HL-60/S4 (cell line): ENCODE data around the gene SEC14L6.
"Not testable (repeated sequence)": the region's sequence is repeated elsewhere in the genome, so short reads cannot be mapped to it uniquely, and the experiment has no call there.

ENCODE experiments used
- in situ Hi-C: fragments of 300-500 bp; cut with MboI; formaldehyde crosslinking; loops from 2 replicates; pipeline ENCODE4 v1.14.3; 2022; ENCODE audit warnings: low sequenced_read_pairs

Gene SEC14L6

DNA sequence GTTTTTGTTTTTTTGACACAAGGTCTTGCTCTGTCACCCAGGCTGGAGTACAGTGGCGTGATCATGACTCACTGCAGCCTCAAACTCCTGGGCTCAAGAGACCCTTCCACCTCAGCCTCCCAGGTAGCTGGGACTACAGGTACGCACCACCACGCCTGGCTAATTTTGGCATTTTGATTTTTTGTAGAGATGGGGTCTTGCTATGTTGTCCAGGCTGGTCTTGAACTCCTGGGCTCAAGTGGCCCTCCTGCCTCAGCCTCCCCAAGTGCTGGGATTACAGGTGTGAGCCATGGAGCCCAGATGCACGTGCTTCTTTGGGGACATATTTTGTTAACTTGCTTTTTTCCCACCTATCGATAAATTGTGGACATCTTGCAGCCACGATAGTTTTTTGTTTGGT, 20.7 kb upstream of the SEC14L6 start:
- in situ Hi-C loops, result not testable (repeated sequence)

DNA sequence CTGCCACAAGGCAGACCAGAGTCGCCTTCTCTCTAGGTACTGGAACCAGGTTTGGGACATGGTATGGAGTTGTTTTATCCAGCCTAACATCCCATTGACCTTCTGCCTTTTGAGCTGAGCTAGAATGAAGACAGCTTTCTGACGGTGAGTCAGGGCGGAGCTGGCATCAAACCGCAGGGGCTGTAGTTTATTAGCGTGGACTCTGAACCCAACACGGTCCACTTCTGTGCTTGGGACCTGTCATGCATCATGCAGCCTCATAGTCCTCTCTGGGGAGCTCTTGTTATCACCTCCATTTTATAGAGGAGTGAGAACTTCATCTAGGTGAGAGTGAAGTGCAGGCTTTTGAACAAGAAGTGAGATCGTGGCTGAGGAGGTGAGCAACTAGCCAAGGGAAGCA, 19.6 kb upstream of the SEC14L6 start:
- in situ Hi-C loops, result no loop called here

DNA sequence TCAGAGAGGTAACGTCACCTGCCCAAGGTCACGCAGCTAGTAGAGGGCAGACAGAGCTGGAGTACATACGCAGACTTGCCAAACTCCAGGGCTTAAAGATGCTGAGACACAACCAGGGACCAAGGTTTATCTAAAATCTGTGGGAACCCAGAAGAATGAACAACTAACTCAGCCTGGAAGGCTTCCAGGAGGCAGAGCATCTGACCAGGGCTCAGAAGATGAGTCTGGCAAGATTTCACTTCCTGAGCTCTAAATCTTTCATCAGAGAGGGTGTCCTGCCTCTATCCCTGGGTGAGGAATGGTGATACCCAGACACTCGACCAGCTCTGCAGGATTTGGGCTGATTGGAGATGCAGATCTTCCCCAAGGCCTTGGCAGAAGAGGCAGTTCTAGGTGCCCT, 18.8 kb upstream of the SEC14L6 start:
- in situ Hi-C loops, result no loop called here

DNA sequence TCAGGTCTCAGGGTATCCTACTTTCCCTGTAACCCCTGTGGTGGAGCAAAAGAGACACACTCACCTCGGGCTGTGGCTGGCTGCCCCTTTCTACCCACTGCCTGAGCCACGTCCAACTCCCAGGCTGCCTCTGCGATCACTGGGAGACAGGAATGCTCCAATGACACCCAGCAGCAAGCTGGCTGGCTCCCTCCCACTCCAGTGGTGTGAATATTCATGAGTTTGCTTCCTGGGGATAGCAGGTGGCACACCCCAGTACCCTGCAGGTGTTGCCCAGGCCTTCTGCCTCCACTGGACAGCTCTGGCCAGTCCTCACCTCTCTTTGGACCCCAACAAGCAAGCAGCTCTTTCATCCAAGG, 18.2 kb upstream of the SEC14L6 start:
- in situ Hi-C loops, result no loop called here

DNA sequence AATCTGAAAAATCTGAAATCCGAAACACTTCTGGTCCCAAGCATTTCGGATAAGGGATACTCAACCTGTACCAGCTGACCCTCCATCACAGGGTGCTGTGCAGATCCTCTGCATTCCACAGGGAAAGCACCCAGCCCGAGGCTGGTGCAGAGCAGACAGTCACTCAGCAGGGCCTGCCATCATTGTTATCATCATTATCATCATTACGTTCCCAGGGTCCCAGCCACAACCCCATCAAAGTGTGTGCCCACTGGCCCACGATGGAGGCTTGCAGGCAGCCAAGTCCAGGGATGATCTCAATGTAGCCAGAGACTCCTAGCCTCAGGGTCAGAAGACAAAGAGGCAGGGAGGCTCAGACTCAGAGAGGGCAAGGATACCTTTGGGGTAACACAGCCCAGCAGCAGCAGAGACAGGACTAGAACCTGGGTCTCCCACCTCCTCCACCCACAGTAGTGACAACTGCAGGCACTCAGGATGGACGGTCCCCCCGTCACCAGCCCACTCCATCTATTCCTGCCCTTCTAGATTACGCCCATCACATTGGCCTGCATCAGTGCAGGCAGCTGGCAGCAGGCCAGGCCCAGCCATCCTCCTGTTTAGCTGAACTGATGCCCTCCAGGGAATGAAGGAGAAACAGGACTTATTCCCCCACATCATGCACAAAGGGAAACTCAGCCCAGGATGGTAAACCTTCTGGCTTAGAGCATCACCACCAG, 17.7 kb upstream of the SEC14L6 start:
- in situ Hi-C loops, result no loop called here

DNA sequence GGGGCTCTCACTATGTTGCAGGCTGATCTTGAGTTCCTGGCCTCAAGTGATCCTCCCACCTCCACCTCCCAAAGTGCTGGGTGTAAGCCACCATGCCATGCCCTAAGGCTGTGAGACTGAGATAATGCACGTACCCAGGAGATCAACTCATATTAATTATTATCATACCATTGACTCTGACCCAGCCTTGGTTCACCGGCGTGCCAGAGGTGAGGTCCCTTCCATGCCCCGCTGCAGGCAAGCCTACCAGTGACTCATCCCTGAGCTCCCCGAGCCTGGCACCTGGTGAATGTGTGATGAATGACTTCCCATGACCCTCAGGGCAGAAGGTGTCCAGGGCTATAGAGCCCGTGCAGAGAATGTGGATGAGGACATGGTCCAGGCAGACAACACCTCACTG, 15.8 kb upstream of the SEC14L6 start:
- in situ Hi-C loops, result no loop called here

DNA sequence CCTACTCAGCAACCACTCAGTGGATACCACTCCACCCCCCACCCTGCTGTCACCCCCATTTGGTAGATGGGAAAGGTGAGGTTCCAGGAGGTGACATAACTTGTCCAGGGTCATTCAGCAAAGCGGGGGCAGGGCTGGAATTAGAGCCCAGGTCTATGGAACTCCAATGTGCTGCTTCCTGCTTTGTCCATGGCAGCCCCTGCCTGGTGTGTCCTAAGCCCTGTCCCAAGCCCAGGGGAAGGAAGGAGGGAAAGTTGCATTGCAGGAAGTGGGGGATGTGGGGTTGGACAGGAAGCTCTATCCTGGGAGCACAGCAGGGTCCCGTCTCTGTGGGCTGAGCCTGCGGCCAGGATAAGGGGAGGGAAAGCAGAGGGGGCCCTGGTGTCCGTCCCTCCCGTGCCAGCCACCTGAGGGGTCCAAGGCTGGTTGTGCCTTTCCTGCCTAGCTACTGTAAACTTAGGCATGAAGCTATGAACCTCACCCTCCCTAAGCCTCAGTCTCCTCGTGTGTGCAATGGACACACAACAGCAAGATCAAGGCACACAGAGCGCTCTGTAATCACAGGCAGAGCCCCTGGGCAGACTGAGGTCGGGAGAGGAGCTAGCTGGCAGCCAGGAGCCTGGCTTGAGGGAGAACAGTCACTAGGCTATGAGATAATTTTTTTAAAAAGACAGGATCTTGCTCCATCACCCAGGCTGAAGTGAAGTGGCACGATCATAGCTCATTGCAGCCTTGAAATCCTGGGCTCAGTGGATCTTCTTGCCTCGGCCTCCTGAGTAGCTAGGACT, 15.1 kb upstream of the SEC14L6 start:
- in situ Hi-C loops, result no loop called here

DNA sequence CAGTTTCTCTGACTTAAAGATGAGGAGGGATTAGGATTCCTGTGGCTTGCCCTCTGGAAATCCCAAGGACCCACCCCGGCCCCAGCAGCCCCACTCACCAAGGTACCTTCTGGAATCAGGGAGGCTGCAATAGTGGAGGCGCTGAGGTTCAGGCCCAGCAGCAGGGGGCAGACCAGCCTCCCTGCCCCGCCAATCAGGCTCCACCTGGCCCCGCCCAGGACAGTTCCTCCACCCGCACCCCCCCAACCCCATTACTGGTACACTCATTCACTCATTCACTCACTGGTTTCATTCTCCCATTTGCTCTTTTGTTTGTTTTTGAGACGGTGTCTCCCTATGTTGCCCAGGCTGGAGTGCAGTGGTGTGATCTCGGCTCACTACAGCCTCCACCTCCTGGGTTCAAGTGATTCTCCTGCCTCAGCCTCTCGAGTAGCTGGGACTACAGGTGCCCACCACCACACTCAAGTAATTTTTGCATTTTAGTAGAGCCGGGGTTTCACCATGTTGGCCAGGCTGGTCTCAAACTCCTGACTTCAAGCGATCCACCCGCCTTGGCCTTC, 14.2 kb upstream of the SEC14L6 start:
- in situ Hi-C loops, result not testable (repeated sequence)

DNA sequence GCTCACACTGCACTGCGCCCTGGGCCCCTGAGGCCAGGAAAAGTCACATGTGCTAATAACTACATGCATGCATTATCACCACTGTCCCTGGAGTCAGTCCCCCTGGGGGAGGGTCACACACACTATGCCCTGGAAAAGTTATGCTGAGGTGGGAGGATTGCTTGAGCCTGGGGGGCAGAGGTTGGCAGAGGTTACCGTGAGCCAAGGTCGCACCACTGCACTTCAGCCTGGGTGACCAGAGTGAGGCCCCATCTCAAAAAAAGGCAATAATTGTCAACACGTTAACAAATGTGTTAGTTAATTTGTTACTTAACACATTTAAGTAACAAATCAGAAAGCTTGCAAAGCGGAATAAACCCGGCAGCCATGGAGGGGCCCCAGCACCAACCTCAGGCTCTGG, 13.3 kb upstream of the SEC14L6 start:
- in situ Hi-C loops, result no loop called here

DNA sequence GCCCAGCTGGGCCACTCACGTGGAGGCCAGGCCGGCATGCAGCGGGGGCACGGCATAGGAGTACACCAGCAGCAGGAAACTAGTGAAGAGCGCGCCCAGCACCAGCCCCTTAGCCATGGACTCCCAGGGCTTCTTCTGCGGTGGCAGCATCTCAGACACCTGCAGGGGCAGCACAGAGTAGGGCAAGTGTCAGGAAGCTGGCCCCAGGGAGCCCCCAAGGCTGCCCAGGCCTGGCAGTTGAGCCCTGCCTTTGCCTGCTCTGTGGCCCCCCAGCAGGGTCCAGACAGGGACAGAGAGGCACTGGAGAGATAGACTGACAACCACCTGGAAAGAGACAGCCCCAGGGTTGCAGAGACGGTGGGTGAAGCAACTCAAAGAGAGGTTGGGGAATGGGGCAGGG, 10.7 kb upstream of the SEC14L6 start:
- in situ Hi-C loops, result no loop called here

DNA sequence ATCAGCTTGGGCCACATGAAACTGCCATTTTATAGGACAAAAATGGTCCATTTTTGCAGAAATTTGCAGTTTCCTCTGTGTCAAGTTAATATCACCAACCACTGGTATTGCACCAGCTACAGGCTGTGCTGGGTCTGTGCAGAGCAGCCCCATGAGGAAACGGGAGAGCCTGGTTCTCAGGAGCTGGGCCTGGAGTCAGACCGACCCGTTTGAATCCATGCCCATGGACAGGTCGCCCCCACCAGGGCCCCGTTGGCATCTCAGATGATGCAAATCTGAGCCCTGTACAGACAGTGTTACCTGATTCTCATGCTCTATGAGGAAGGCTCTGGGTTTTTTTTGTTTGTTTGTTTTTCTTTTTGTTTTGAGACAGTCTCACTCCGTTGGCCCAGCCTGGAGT, 9.8 kb upstream of the SEC14L6 start:
- in situ Hi-C loops, result no loop called here

DNA sequence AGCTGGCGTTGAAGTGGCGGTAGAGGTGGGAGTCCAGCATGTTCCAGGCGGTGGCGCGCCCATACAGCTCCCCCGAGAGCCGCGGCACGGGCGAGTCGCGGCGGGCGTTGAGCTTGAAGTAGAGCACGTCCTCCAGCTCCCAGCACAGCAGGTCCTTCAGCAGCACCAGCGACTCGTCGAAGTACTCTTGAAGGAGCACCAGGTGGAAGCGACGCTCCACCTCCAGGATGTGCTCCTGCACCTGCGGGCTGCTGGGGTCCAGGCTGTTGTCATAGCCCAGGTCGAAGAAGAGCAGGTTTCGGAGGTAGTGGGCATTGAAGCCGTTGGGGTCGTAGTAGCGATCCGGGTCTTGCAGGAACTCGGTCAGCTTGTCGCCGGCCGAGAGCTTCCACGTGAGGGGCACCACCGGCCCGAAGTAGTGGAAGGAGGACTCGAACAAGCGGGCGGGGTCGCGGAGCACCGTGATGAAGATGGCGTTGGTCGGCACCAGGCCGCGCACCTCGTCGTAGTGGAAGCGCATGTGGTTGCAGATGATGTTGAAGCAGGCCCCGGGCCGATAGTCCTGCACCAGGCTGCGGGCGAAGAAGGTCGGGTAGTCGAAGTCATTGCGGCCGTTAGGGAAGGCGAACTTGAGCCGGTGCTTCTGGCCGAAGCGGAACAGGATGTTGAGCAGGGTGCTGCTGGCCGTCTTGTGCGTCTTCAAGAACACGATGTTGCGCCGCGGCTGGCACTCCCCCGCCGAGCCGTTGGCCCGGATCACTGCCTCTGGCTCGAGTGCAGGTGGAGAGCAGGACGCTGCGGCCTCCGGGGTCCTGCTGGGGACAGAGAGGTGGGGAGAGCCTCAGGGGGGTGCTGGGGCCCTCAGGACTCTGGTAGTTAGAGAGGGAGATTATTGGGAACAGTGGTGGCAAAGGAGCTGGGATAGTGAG, 9.0 kb upstream of the SEC14L6 start:
- in situ Hi-C loops, result no loop called here

DNA sequence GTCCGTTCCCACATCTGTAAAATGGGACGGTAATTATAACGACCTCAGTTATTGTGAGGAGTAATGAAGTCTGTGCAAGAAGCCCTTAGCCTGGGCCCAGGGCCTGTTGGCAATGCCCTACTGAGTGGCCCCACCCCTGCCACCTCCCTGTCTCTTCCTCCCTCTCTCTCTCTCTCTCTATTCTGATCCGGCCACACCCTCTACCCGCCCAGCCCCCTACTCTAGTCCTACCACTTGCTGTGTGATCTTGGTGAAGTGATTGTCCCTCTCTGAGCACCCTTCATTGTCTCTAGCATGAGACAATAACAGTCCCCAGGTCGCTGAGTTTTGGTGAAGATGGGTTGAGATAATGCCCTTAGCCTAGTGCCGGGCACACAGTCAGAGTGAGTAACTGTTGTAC, 7.4 kb upstream of the SEC14L6 start:
- in situ Hi-C loops, result no loop called here

DNA sequence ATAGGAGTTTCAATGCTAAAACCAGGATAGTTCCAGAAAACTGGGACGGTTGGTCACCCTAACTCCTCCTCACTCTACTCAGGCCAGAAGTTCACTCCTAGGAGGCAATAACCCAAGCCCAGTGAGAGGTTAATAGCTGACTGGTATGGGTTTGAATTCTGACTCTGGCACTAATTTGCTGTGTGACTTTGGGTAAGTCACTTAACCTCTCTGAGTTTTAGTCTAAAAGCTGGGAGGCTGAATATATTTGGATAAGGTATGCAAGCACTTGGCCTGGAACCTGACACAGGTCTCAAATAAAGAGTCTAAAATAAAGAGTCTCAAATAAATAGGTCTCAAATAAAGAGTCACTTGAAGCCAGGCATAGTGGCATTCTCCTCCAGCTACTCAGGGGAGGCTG, 6.2 kb upstream of the SEC14L6 start:
- in situ Hi-C loops, result no loop called here

DNA sequence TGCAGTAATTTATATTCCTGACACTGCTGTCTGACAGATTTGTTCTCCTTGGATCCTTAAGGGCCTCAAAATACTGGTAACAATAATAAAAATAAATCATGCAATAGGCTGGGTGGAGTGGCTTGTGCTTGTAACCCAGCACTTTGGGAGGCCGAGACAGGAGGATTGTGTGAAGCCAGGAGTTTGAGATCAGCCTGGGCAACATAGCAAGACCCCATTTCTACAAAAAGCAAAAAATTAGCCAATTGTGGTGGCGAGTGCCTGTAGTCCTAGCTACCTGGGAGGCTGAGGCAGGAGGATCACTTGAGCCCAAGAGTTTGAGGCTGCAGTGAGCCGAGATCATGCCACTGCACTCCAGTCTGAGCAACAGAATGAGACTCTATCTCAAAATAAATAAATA, 5.3 kb upstream of the SEC14L6 start:
- in situ Hi-C loops, result not testable (repeated sequence)

DNA sequence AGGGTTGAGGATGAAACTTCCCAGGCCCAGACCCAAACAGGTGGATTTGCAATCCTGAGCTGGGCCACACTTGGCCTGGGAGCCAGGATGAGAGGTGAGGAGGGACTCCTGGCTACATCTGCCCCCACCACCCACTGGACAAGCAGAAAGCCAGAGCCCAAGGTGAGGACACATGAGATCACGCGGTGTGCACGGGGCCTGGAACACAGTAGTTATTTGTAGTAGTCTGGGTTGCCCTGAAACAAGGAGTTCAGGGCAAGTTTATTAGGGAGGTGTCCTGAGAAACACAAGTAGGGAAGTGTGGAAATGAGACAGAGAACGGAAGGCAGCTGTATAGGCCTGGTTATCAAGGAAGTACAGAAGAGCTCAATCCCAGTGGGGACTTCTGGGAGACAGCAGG, 647 bp upstream of the SEC14L6 start:
- in situ Hi-C loops, result no loop called here

DNA sequence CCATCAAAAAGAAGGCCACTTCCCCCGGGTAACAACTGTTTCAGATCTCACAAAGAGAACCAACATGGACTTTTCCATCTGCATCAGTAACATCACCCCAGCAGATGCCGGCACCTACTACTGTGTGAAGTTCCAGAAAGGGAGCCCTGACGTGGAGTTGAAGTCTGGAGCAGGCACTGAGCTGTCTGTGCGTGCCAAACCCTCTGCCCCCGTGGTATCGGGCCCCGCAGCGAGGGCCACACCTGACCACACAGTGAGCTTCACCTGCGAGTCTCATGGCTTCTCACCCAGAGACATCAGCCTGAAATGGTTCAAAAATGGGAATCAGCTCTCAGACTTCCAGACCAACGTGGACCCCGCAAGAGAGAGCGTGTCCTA, 3.7 kb downstream of the SEC14L6 start:
- in situ Hi-C loops, result no loop called here

DNA sequence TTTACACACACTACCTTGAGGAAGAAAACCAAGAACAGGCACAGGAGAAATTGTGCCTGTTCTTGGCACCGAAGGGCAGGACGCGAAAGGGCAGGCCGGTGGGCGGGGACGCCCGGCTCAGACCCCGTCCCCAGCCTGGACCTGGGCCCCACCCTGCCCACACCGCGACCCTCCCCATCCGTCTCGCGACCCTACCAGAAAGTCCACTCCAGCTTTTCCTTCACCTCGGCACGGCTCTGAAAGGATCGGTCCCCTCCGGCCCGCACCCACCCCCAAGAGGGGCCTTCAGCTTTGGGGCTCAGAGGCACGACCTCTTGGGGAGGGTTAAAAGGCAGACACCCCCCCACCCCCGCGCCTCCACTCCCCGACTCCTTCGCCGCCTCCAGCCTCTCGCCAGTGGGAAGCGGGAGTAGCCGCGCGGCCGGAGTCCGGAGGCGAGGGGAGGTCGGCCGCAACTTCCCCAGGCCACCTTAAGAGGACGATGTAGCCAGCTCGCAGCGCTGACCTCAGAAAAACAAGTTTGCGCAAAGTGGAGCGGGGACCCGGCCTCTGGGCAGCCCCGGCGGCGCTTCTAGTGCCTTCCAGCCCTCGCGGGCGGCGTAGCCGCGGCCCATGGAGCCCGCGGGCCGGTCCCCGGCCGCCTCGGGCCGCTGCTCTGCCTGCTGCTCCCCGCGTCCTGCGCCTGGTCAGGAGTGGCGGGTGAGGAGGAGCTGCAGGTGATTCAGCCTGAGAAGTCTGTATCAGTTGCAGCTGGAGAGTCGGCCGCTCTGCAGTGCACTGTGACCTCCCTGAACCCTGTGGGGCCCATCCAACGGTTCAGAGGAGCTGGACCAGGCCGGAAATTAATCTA, 4.4 kb downstream of the SEC14L6 start:
- in situ Hi-C loops, result no loop called here

DNA sequence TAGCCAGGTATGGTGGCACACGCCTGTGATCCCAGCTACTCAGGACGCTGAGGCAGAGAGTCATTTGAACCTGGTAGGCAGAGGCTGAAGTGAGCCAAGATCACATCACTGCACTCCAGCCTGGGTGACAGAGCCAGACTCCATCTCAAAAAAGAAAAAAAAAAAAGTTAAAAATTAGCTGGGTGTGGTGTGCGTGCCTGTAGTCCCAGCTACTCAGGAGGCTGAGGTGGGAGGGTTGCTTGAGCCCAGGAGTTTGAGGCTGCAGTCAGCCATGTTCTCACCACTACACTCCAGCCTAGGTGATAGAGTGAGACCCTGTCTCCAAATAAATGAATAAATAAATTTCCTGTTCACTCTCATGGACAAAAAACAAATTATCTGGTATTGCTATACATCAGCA, 5.0 kb downstream of the SEC14L6 start:
- in situ Hi-C loops, result not testable (repeated sequence)

DNA sequence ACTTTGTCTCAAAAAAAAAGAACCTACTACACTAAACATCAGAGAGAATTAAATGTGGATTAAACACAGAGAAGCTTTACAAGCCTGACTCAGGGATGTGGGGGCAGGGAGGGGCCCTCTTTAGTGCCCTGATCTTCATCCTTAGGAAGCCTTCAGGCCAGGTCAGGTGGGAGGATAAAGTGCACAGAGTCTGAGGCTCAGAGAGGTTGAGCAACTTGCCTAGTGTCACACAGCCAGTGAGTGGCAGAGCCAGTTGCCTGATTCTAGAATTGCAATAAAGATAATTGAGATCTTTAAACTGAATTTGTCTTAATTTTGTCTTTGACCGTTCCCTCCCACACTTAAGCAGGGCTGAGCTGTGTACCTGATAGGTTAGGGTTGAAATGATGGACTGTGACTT, 7.2 kb downstream of the SEC14L6 start:
- in situ Hi-C loops, result no loop called here
